Ovary (tissue), 3 donors: Measurements from ENCODE around the gene TMEM258.

Source experiments
- CTCF ChIP-seq, 3 donors: fragments of 450-650 bp in 2 of 3; fragments of 200-600 bp in 1 of 3; IDR thresholded peaks; one replicate each; pipeline versions ENCODE4 v1.5.1 to v1.8.0; 2016 to 2022; ENCODE audit warnings: antibody characterized with exemption in 3 of 3, mild to moderate bottlenecking in 1 of 3
- EP300 ChIP-seq: sonication (generic); formaldehyde crosslinking; IDR thresholded peaks from one replicate; pipeline ENCODE4 v1.6.1; 2017; ENCODE audit warnings: antibody characterized with exemption
- donor health status: DM: no; HTN: no; CAD: no.

- TF ChIP-seq CTCF (IDR thresholded peaks at IDR 0.05), result no peak
- TF ChIP-seq EP300, result no peak
These were observed 6.5 kb downstream of the TMEM258 start for GRCh38 chr11:61785837-61786402.
